Measurements from ENCODE around the gene NRXN3. TPM values are rescaled to one million over a fixed set of nuclear protein-coding genes. Genes with fewer than 3 reads are reported as not detected.

NRXN3 gene
- total and polyA plus RNA-seq, 2 experiments from 2014 or later: 5.7 to 7.1 TPM

- Histone ChIP-seq H2AFZ (no peak overlapping the region), H3K79me2 (no peaks in the 10 kb centered on the region), H3K9me2 (replicated peaks; ENCODE audit: insufficient read depth) (no peaks in the 10 kb centered on the region), H3K27ac (no peak overlapping the region), H3K27me3 (peaks cover 22% of the 10 kb centered on the region), H3K36me3 (replicated peaks; ENCODE audit: insufficient read depth, low read depth) (no peaks in the 10 kb centered on the region), H3K4me2 (no peak overlapping the region), H3K4me1 (ENCODE audit: insufficient read depth) (no peaks in the 10 kb centered on the region), H3K4me3 (no peak overlapping the region), H3K9me3 (ENCODE audit: low read depth) (no peaks in the 10 kb centered on the region), H4K20me1 (ENCODE audit: insufficient read depth, poor library complexity, severe bottlenecking) (no peaks in the 10 kb centered on the region)
- DNase-seq (ENCODE audit: low spot score): peak; percentile 58
- 10% methylated on average over 8 of the region's 8 CpGs for WGBS (ENCODE audit: low lambda C conversion rate, missing lambda C conversion rate)
- peak; percentile 46 for TF ChIP-seq CTCF (IDR thresholded peaks at IDR 0.05; ENCODE audit: poor library complexity)
- no peak for TF ChIP-seq EZH2phosphoT487 (IDR thresholded peaks at IDR 0.05; ENCODE audit: low read depth, severe bottlenecking, unreplicated experiment)
Observed at GRCh38 chr14:78164226-78164853, 5.8 kb upstream of the NRXN3 start.

- H3K36me3 ChIP-seq (replicated peaks; ENCODE audit: insufficient read depth, low read depth): no peaks in the 10 kb centered on the region
- peaks cover 4% of the 10 kb centered on the region for H3K27me3 ChIP-seq
- H3K4me2 ChIP-seq: no peak overlapping the region
- no peak for DNase-seq (ENCODE audit: low spot score)
- no peak overlapping the region for H2AFZ ChIP-seq
- no peak overlapping the region for H3K4me3 ChIP-seq
- H3K79me2 ChIP-seq: no peaks in the 10 kb centered on the region
- WGBS (ENCODE audit: low lambda C conversion rate, missing lambda C conversion rate): 91% methylated on average over 7 of the region's 7 CpGs
- H3K9me2 ChIP-seq (replicated peaks; ENCODE audit: insufficient read depth): no peaks in the 10 kb centered on the region
- no peaks in the 10 kb centered on the region for H3K4me1 ChIP-seq (ENCODE audit: insufficient read depth)
- no peaks in the 10 kb centered on the region for H4K20me1 ChIP-seq (ENCODE audit: insufficient read depth, poor library complexity, severe bottlenecking)
- TF ChIP-seq CTCF (IDR thresholded peaks at IDR 0.05; ENCODE audit: poor library complexity) (no peak), EZH2phosphoT487 (IDR thresholded peaks at IDR 0.05; ENCODE audit: low read depth, severe bottlenecking, unreplicated experiment) (no peak), EZH2 (IDR thresholded peaks at IDR 0.05; ENCODE audit: borderline replicate concordance) (no peak)
- H3K27ac ChIP-seq: no peak overlapping the region
- H3K9me3 ChIP-seq (ENCODE audit: low read depth): no peaks in the 10 kb centered on the region
Observed at GRCh38 chr14:78172428-78172827, 2.3 kb downstream of the NRXN3 start.

DNA sequence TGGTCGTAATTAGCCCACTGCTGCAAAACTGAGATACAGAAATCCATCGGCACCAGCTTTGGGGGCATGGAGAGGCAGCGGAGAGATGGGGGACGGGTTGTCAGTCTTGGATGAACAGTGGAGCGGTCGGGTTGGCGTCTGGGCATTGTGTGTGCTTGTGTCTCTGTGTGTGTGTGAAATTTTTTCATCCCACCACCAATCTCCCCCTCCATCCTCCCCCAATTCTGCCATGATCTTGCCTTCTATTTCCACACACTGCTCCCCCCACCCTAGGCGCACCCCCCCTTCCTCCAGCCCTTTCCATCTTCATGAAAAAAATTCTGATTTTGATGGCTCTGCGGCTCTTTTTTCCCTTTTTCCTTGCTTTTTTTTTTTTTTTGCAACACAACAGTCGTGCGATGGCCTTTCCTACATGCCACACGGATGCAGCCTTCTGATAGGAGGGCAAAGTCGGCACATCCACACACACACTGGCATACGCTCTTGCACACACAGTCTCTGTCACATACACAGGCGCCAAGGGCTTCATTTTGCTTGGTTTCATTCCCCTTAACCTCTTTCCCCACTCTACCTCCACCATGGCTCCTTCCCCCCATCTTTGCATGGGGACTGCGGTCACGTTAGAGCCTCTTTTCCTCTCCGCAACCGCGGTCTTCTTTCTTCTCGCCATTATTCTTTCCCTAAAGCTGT, 3.3 kb downstream of the NRXN3 start:
- no peak overlapping the region for H2AFZ ChIP-seq
- no peaks in the 10 kb centered on the region for H3K36me3 ChIP-seq (replicated peaks; ENCODE audit: insufficient read depth, low read depth)
- H3K79me2 ChIP-seq: no peaks in the 10 kb centered on the region
- TF ChIP-seq CTCF (IDR thresholded peaks at IDR 0.05; ENCODE audit: poor library complexity): no peak
- no peak for TF ChIP-seq EZH2phosphoT487 (IDR thresholded peaks at IDR 0.05; ENCODE audit: low read depth, severe bottlenecking, unreplicated experiment)
- no peak for TF ChIP-seq EZH2 (IDR thresholded peaks at IDR 0.05; ENCODE audit: borderline replicate concordance)
- H3K4me1 ChIP-seq (ENCODE audit: insufficient read depth): no peaks in the 10 kb centered on the region
- H3K4me2 ChIP-seq: no peak overlapping the region
- no peaks in the 10 kb centered on the region for H3K9me3 ChIP-seq (ENCODE audit: low read depth)
- WGBS (ENCODE audit: low lambda C conversion rate, missing lambda C conversion rate): 94% methylated on average over 19 of the region's 21 CpGs
- H3K9me2 ChIP-seq (replicated peaks; ENCODE audit: insufficient read depth): no peaks in the 10 kb centered on the region
- H3K4me3 ChIP-seq: no peak overlapping the region
- DNase-seq (ENCODE audit: low spot score): no peak
- H3K27me3 ChIP-seq: peaks cover 4% of the 10 kb centered on the region
- H3K27ac ChIP-seq: no peak overlapping the region
- no peaks in the 10 kb centered on the region for H4K20me1 ChIP-seq (ENCODE audit: insufficient read depth, poor library complexity, severe bottlenecking)
